Measurements from ENCODE around the gene CREBL2. TPM values are rescaled to one million over a fixed set of nuclear protein-coding genes. Genes with fewer than 3 reads are reported as not detected.

The CREBL2 gene
- total RNA-seq, 1 donor from 2014 or later, result 26.9 TPM

- H3K4me1 Mint-ChIP-seq (ENCODE audit: unreplicated experiment), result no peaks in the 10 kb centered on the region
- H3K9me3 Mint-ChIP-seq (ENCODE audit: unreplicated experiment), result no peaks in the 10 kb centered on the region
- no peak for DNase-seq (ENCODE audit: low spot score)
- H3K27ac Mint-ChIP-seq (ENCODE audit: unreplicated experiment), result no peak overlapping the region
- H3K36me3 Mint-ChIP-seq (ENCODE audit: low read depth, unreplicated experiment), result no peaks in the 10 kb centered on the region
- H3K4me3 Mint-ChIP-seq (ENCODE audit: unreplicated experiment), result no peak overlapping the region
- no peaks in the 10 kb centered on the region for H3K27me3 Mint-ChIP-seq (ENCODE audit: unreplicated experiment)
- TF ChIP-seq CTCF (IDR thresholded peaks at IDR 0.05; ENCODE audit: unreplicated experiment), result no peak
Observed at GRCh38 chr12:12671850-12672660, 60.4 kb downstream of the CREBL2 start.

GRCh38 chr12:12673296-12673695 is 61.6 kb downstream of the CREBL2 start:
- DNase-seq (ENCODE audit: low spot score), result no peak

GRCh38 chr12:12676605-12677004 is 64.9 kb downstream of the CREBL2 start:
- H3K4me3 Mint-ChIP-seq (ENCODE audit: unreplicated experiment), result no peak overlapping the region
- TF ChIP-seq CTCF (IDR thresholded peaks at IDR 0.05; ENCODE audit: unreplicated experiment), result no peak
- no peaks in the 10 kb centered on the region for H3K9me3 Mint-ChIP-seq (ENCODE audit: unreplicated experiment)
- H3K27me3 Mint-ChIP-seq (ENCODE audit: unreplicated experiment), result peaks cover 2% of the 10 kb centered on the region
- DNase-seq (ENCODE audit: low spot score), result no peak
- no peaks in the 10 kb centered on the region for H3K4me1 Mint-ChIP-seq (ENCODE audit: unreplicated experiment)
- H3K27ac Mint-ChIP-seq (ENCODE audit: unreplicated experiment), result no peak overlapping the region
- H3K36me3 Mint-ChIP-seq (ENCODE audit: low read depth, unreplicated experiment), result no peaks in the 10 kb centered on the region

More at GRCh38 chr12:12673296-12673695, 61.6 kb downstream of the CREBL2 start:
- TF ChIP-seq CTCF (IDR thresholded peaks at IDR 0.05; ENCODE audit: unreplicated experiment), result no peak
- Mint-ChIP-seq H3K27ac (ENCODE audit: unreplicated experiment) (no peak overlapping the region), H3K4me1 (ENCODE audit: unreplicated experiment) (no peaks in the 10 kb centered on the region), H3K36me3 (ENCODE audit: low read depth, unreplicated experiment) (no peaks in the 10 kb centered on the region), H3K9me3 (ENCODE audit: unreplicated experiment) (no peaks in the 10 kb centered on the region), H3K27me3 (ENCODE audit: unreplicated experiment) (no peaks in the 10 kb centered on the region), H3K4me3 (ENCODE audit: unreplicated experiment) (no peak overlapping the region)

- DNase-seq (ENCODE audit: low spot score), result no peak
- Mint-ChIP-seq H3K27me3 (ENCODE audit: unreplicated experiment) (peaks cover 2% of the 10 kb centered on the region), H3K36me3 (ENCODE audit: low read depth, unreplicated experiment) (no peaks in the 10 kb centered on the region), H3K4me3 (ENCODE audit: unreplicated experiment) (no peak overlapping the region), H3K4me1 (ENCODE audit: unreplicated experiment) (peaks cover 12% of the 10 kb centered on the region), H3K9me3 (ENCODE audit: unreplicated experiment) (no peaks in the 10 kb centered on the region), H3K27ac (ENCODE audit: unreplicated experiment) (no peak overlapping the region)
- no peak for TF ChIP-seq CTCF (IDR thresholded peaks at IDR 0.05; ENCODE audit: unreplicated experiment)
Observed at GRCh38 chr12:12681061-12681765, 69.5 kb downstream of the CREBL2 start.

GRCh38 chr12:12682284-12682683 is 70.6 kb downstream of the CREBL2 start:
- Mint-ChIP-seq H3K36me3 (ENCODE audit: low read depth, unreplicated experiment) (no peaks in the 10 kb centered on the region), H3K27me3 (ENCODE audit: unreplicated experiment) (peaks cover 2% of the 10 kb centered on the region), H3K4me1 (ENCODE audit: unreplicated experiment) (peaks cover 12% of the 10 kb centered on the region), H3K9me3 (ENCODE audit: unreplicated experiment) (no peaks in the 10 kb centered on the region), H3K27ac (ENCODE audit: unreplicated experiment) (no peak overlapping the region), H3K4me3 (ENCODE audit: unreplicated experiment) (no peak overlapping the region)
- no peak for DNase-seq (ENCODE audit: low spot score)
- no peak for TF ChIP-seq CTCF (IDR thresholded peaks at IDR 0.05; ENCODE audit: unreplicated experiment)
